Fibroblast of lung (primary cell): ENCODE data around the gene LSAMP.

Source experiments
- CTCF ChIP-seq, 2 donors: IDR thresholded peaks in 1 of 2; conservative IDR thresholded peaks in 1 of 2; 1 replicate in 1 of 2; 2 replicates in 1 of 2; pipeline ENCODE4 v1.5.1; 2011 to 2012; ENCODE audit warnings: low read length in 2 of 2, control low read depth in 1 of 2, inconsistent platforms in 1 of 2, low read depth in 1 of 2, mild to moderate bottlenecking in 1 of 2
- EZH2 ChIP-seq: IDR thresholded peaks from 2 replicates; pipeline ENCODE4 v1.5.1; 2012; ENCODE audit warnings: low read length, control low read depth, mild to moderate bottlenecking; ENCODE audit errors: missing control alignments

DNA sequence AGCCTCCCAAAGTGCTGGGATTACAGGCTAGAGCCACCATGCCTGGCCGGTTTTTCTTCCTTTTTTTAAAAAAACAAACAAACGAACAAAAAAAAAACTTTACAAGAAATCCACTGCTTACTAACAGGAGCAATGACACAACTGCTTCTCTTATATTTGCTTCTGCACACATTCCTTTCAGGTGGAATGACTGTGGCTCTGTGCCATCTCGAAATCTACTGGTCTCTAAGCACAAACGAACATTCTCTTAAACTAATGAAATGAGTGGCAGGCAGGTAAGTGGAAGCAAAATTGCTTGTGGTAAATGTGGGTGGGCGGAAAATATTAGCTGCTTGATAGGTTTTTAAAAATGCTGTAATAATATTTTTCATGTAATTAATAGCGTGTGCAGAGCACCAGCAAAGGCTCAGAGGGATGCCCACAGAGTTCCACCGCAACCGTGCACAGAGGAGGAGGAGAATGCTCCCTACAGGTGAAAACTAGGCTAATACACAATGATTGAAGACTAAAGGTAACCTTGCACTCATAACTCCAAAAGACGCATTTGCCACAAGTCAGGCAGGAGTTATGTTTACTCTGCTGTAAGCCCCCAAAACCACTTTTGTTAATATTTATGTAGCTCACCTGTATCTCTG, 77.4 kb downstream of the LSAMP start:
- TF ChIP-seq CTCF (conservative IDR thresholded peaks at IDR 0.05 in 1 of 2, IDR thresholded peaks at IDR 0.05 in 1 of 2; ENCODE audit: low read depth in 1 of 2, low read length in 2 of 2) = no peak
- no peak for TF ChIP-seq EZH2
